Right lobe of liver (tissue), 4 donors: ENCODE data around the gene TC2N.

Experiments used
- CTCF ChIP-seq, 4 donors: fragments of 200-600 bp in 3 of 4; fragments of 450-650 bp in 1 of 4; IDR thresholded peaks; one replicate each; pipeline versions ENCODE4 v1.5.1 to v1.8.0; 2016 to 2022; ENCODE audit warnings: antibody characterized with exemption in 4 of 4, mild to moderate bottlenecking in 2 of 4
- POLR2A ChIP-seq: fragments of 450-650 bp; IDR thresholded peaks from one replicate; pipeline ENCODE4 v1.6.1; 2017; ENCODE audit warnings: antibody characterized with exemption, mild to moderate bottlenecking
- donor health status: DM: no; HTN: no; CAD: no.
- donor health status: DM: no; HTN: no; CAD: no.
- donor health status: DM: no; HTN: yes; CAD: no.

DNA sequence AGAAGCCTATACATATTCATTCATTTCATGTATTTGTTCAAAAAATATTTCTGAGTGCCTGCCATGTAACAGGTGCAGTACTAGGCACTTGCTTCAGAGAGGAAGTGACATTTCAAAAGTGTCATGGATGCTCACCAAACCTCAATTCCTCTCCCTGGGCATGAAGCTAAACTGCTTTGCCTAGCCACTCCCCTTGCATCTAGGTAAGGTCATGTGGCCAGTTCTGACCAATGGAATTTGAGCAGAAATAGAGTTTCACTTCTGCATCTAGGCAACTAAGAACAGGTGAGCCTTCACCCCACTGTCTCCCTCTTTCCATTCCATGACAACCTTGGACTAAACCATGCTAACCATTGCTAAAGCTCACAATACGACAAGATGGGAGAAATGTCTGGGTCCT, 27.6 kb downstream of the TC2N start:
- no peak for TF ChIP-seq CTCF (IDR thresholded peaks at IDR 0.05)
- TF ChIP-seq POLR2A: no peak
